ENCODE results near the gene COL23A1. TPM values are rescaled to one million over a fixed set of nuclear protein-coding genes. Genes with fewer than 3 reads are reported as not detected.
A peak's percentile ranks its signal among the peaks of the same experiment; 100 is the strongest.
"Not testable (repeated sequence)": the region's sequence is repeated elsewhere in the genome, so short reads cannot be mapped to it uniquely, and the experiment has no call there.

The COL23A1 gene
- polyA plus RNA-seq, 1 donor from 2014 or later: 0.18 TPM

DNA sequence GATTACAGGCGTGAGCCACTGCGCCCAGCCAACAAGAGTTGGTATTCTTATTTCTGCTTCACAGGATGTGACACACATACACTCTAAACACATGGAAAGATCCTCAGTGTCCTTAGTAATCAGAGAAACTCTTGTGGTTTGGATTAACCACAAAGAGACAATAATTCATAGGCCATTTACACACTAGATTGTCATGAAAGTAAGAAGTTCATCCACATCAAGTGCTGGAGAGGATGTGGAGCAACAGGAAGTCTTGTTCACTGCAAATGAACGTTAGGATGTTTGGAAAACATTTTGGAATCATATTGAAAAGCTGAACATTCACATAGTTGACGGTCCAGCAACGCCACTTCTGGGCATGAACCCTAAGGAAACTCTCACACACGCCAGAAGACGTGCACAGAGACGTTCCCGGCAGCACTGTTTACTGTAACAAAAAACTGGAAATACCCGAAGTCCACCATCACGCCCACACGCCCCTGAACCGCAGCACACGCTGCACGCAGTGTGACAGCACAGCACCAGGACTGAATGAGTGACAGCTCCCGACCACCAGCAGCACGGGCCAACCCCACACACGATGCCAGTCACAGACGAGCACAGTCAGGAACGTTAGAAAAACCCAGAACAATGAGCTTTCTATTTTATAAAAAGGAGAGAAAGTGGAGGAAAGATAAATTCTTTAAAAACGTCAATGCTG is 87.6 kb downstream of the COL23A1 start:
- Mint-ChIP-seq H3K36me3 (no peaks in the 10 kb centered on the region), H3K27me3 (no peaks in the 10 kb centered on the region), H3K4me1 (peaks cover 0 to 2% (median 0%) of the 10 kb centered on the region in 3 donors), H3K9me3 (peaks cover 0 to 4% (median 3%) of the 10 kb centered on the region in 3 donors), H3K27ac (no peak overlapping the region), H3K4me3 (peak overlapping the region in 1 of 4 donors; percentile 50)

DNA sequence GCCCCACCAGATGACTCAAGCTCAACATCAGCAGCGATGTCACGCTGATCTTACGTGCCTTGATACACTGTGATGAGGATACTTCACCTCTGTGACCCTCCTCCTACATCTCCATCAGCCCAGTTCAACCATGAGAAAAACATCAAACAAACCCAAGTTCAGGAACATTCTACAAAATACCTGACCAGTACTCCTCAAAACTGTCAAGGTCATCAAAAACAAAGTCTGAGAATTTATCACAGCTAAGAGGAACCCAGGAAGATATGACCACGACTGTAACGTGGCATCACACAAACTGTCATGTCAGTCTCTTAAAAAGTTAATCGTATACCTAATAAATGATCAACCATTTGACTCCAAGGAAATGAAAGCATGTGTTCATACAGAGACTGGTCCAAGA is 90.8 kb downstream of the COL23A1 start:
- H3K9me3 Mint-ChIP-seq: peaks cover 0 to 4% (median 0%) of the 10 kb centered on the region in 3 donors
- H3K27me3 Mint-ChIP-seq: no peaks in the 10 kb centered on the region
- H3K4me1 Mint-ChIP-seq: peaks cover 0 to 2% (median 0%) of the 10 kb centered on the region in 3 donors
- no peak overlapping the region for H3K4me3 Mint-ChIP-seq
- H3K36me3 Mint-ChIP-seq: no peaks in the 10 kb centered on the region
- peak overlapping the region in 1 of 3 donors; percentile 89 for H3K27ac Mint-ChIP-seq

DNA sequence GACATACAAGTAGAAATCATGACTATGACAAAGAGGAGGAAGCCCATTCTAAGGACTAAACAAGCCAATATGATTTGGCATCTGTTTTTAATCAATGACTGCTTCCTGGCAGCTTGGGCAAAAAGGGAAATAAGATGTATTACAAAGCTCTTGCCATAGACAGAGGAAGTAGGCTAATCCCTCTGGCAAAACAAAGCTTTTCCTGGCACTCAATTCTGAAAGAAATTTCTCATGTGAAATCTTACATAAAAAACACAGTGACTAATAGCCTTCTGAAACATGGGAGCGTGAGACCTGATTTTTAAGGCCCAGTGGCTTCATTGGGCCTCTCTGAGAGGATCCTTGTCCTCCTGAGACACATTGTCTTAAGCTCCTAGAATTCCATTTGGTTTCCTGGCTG is 93.6 kb downstream of the COL23A1 start:
- Mint-ChIP-seq H3K9me3 (peaks cover 0 to 6% (median 0%) of the 10 kb centered on the region in 3 donors), H3K4me1 (no peaks in the 10 kb centered on the region), H3K27ac (no peak overlapping the region), H3K36me3 (no peaks in the 10 kb centered on the region), H3K4me3 (no peak overlapping the region), H3K27me3 (peaks cover 1% of the 10 kb centered on the region)

DNA sequence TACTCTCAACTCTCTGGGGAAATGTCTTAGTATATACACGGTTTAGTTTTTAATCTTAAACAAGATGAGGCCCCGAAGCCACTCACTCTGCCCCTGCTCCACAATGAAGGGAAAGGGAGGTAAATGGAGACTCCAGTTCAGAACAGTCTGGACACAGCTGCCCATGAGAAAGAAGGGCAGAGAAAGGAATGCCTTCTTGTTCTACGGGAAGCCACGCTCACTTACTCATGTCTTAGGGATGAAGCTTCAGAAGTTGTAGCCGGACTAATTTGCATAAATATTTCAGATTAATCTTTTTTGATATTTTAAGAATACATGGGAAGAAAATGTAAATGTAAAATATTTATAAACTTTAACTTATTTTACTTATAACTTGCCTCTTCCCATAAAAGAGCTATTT is 94.0 kb downstream of the COL23A1 start:
- peaks cover 1% of the 10 kb centered on the region for H3K27me3 Mint-ChIP-seq
- H3K36me3 Mint-ChIP-seq: no peaks in the 10 kb centered on the region
- H3K27ac Mint-ChIP-seq: no peak overlapping the region
- H3K9me3 Mint-ChIP-seq: peaks cover 0 to 6% (median 0%) of the 10 kb centered on the region in 3 donors
- no peaks in the 10 kb centered on the region for H3K4me1 Mint-ChIP-seq
- H3K4me3 Mint-ChIP-seq: no peak overlapping the region

DNA sequence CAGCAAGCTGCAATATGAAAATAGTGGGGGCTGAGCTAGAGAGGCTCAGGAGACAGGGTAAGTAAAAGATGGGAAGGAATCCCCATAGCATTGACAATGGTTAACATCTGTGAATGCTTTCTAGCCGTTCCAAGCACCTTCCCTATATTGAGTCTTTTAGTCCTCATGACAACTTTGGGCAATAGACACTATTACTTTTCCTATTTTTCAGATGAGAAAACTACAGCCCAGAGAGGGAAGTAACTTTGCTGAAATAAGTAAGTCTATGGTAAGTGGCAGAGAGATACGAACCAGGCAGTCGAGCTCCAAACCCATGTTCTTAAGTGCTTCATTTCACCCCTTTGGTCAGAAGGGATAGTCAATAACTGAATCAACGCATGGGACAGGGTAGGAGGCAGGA is 94.5 kb downstream of the COL23A1 start:
- H3K9me3 Mint-ChIP-seq: peaks cover 0 to 5% (median 0%) of the 10 kb centered on the region in 3 donors
- peaks cover 1% of the 10 kb centered on the region for H3K27me3 Mint-ChIP-seq
- no peak overlapping the region for H3K4me3 Mint-ChIP-seq
- H3K27ac Mint-ChIP-seq: no peak overlapping the region
- no peaks in the 10 kb centered on the region for H3K36me3 Mint-ChIP-seq
- no peaks in the 10 kb centered on the region for H3K4me1 Mint-ChIP-seq

DNA sequence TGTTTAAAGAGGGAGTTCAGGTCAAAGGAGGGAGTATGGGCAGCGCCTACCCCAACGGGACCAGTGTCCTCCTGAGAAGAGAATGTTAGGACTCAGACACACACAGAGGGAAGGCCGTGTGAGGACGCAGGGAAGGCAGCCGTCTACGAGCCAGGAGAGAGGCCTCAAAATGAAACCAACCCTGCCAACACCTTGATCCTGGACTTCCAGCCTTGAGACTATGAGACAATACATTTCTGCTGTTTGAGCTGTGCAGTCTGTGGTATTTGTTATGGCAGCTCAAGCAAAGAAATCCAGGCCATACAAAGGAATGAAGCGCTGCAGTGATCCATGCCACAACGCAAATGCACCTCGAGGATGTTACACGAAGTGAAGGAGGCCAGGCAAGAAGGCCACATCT is 97.9 kb downstream of the COL23A1 start:
- H3K27me3 Mint-ChIP-seq: peaks cover 1% of the 10 kb centered on the region
- H3K36me3 Mint-ChIP-seq: no peaks in the 10 kb centered on the region
- H3K9me3 Mint-ChIP-seq: peaks cover 0 to 4% (median 0%) of the 10 kb centered on the region in 3 donors
- H3K4me3 Mint-ChIP-seq: no peak overlapping the region
- H3K27ac Mint-ChIP-seq: no peak overlapping the region
- H3K4me1 Mint-ChIP-seq: no peaks in the 10 kb centered on the region

DNA sequence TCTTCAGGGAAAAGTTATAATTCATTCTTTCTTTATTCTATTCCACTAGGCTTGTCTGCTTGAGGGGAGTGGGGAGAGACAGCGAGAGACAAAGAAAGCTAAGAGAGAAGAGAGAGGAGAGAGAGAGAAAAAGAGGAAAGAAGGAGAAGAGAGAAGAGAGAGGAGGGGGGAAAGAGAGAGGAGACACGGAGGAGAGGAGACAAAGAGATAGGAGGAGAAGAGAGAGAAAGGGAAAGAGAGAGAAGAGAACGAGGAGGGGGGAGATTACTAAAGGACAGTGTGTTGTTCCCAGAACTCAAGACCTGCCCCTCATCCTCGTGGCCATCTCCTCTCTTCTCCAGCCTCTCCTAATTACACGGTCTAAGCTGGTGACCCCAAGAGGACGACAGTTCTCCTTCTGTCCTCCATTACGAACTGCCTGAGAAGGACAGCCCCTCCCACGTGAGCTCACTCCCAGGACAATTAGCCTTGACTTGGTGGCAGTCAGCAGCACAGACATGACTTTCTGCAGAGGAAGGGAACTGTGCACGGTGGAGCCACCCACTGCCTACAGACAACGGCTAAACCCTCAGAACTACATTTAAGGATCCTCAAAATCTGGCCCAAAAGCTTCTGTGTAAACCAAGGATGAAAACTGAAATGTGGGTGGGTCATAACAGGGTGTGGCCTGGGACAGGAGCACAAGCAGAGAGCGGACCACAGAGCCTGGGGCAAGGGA is 99.1 kb downstream of the COL23A1 start:
- Mint-ChIP-seq H3K27me3 (peaks cover 1% of the 10 kb centered on the region), H3K36me3 (no peaks in the 10 kb centered on the region), H3K9me3 (peaks cover 0 to 4% (median 0%) of the 10 kb centered on the region in 3 donors), H3K27ac (no peak overlapping the region), H3K4me3 (no peak overlapping the region), H3K4me1 (no peaks in the 10 kb centered on the region)

DNA sequence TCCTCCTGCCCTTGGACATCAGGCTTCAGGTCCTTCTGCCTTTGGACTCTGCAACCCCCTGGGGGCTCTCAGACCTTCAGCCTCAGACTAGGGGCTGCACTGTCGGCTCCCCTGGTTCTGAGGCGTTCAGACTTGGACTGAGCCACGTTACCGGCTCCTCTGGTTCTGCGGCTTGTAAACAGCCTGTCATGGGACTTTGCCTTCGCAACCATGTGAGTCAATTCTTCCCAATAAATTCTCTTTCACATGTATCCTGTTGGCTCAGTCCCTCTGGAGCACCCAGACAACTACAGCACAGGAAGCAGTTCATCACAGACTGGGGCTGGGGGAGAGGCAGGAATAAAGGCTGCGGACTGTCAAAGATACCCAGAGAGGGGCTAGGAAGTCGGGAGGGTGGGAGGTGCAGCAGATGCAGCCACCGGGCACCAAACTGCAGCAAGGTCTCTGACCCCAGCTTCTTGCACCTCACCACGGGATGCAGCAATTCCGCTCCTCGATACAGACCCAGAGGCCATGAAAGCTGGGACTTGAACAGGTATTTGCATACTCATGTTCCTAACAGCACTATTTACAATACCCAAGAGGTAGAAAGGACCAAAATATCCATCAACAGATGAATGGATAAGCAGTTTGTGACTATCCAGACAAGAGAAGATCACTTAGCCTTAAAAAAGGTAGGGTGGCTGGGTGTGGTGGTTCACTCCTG is 100.8 kb downstream of the COL23A1 start:
- peaks cover 0 to 4% (median 0%) of the 10 kb centered on the region in 3 donors for H3K9me3 Mint-ChIP-seq
- no peaks in the 10 kb centered on the region for H3K4me1 Mint-ChIP-seq
- peaks cover 1% of the 10 kb centered on the region for H3K27me3 Mint-ChIP-seq
- no peak overlapping the region for H3K27ac Mint-ChIP-seq
- no peaks in the 10 kb centered on the region for H3K36me3 Mint-ChIP-seq
- no peak overlapping the region for H3K4me3 Mint-ChIP-seq

DNA sequence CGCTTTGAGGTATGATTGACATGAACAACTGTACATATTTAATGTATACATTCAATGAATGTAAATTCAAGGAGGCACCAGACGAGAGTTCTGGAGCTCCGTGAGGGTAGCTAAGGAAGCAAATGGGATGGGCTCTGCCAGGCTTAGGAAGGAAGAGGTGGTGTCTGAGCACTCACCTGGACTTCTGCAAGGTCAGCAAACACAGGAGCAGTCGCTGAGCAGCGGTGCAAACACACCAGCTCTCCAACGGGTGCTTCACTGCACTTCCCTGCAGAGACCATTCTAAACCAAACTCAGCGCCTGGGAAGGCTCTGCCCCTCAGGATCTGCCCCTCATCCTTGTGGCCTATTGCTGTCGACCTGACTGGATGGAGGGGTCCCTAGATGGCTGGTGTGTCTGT is 101.5 kb downstream of the COL23A1 start:
- Mint-ChIP-seq H3K36me3 (no peaks in the 10 kb centered on the region), H3K27ac (no peak overlapping the region), H3K27me3 (peaks cover 1% of the 10 kb centered on the region), H3K4me1 (peaks cover 0 to under 1% (median 0%) of the 10 kb centered on the region in 3 donors), H3K4me3 (no peak overlapping the region), H3K9me3 (peaks cover 0 to 4% (median 0%) of the 10 kb centered on the region in 3 donors)

DNA sequence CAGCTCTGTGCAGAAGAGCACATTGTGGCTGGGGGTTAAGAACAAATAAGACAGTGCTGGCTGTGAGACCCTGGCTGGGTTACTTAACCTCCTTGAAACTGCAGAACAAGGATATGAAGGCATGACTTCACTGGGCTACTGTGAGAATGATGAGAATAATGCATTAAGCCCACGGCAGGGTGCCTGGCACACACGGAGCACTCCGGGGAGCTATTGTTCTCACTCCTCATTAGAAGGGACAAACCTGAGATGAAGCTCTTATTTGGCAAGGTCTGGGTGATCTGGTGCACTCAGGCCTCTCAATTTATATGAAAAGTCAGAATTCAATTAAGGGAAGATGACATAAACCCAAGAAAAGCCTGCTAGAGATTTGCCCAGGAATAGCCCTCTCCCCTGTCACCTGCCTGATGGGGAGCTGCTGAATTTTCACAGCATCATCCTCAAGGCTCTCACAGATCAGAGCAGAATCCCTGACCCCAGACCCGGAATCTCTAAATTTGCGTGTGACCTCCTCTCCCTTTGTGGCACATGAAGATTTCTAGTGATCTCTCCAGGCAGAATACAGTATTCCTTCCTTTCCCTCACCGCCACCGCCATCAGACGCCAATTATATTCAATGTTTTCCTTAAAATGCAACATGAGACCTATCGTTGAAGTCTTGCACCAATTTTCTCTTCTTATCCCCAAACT is 102.1 kb downstream of the COL23A1 start:
- no peak overlapping the region for H3K27ac Mint-ChIP-seq
- H3K4me3 Mint-ChIP-seq: no peak overlapping the region
- H3K27me3 Mint-ChIP-seq: no peaks in the 10 kb centered on the region
- peaks cover 0 to 3% (median 0%) of the 10 kb centered on the region in 3 donors for H3K4me1 Mint-ChIP-seq
- H3K36me3 Mint-ChIP-seq: no peaks in the 10 kb centered on the region
- peaks cover 0 to 4% (median 0%) of the 10 kb centered on the region in 3 donors for H3K9me3 Mint-ChIP-seq

DNA sequence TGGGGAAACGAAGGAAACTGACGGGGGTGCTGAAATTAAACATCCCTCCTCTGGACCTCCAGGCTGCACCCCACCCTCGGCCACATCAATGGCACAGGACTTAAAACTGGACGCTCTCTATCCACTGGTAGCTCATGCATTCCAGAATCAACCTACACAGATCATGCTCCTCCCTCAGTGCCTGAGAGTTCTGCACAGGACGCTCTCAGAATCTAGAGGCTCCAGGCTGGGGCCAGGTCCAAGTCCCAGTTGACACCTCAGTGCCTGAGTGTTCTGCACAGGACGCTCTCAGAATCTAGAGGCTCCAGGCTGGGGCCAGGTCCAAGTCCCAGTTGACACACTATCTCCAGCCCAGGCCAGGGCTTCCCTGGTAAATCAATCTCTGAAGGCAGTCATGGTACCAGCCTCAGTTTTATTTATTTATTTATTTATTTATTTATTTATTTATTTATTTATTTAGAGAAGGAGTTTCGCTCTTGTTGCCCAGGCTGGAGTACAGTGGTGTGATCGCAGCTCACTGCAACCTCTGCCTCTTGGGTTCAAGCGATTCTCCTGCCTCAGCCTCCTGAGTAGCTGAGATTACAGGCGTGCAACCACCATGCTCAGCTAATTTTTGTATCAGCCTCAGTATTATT is 103.2 kb downstream of the COL23A1 start:
- not testable (repeated sequence) for H3K4me1 Mint-ChIP-seq, H3K36me3 Mint-ChIP-seq, H3K27me3 Mint-ChIP-seq, H3K9me3 Mint-ChIP-seq, H3K27ac Mint-ChIP-seq, H3K4me3 Mint-ChIP-seq

DNA sequence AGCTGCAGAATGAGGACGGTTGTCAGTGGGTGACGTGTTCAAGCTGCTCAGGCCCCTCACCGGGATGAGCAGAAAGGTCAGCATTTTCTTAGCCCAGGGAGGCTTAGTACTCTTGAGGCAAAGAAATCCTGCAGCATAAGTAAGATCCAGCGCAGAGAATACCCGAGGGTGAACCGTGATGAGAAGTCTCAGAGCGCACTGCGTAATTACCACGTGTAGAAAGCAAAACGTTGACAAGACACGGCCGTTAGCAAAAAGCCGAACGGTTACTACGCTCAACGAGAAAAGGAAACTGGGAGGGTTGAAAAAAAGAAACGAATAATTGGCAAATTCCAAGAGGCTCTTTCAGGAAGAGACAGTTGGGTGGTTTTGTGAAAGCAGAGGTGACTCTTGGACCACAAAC is 104.0 kb downstream of the COL23A1 start:
- Mint-ChIP-seq H3K36me3 (peaks cover 2% of the 10 kb centered on the region), H3K9me3 (peaks cover 0 to 5% (median 5%) of the 10 kb centered on the region in 3 donors), H3K27ac (no peak overlapping the region), H3K4me1 (peaks cover 0 to 3% (median 0%) of the 10 kb centered on the region in 3 donors), H3K4me3 (no peak overlapping the region), H3K27me3 (no peaks in the 10 kb centered on the region)

DNA sequence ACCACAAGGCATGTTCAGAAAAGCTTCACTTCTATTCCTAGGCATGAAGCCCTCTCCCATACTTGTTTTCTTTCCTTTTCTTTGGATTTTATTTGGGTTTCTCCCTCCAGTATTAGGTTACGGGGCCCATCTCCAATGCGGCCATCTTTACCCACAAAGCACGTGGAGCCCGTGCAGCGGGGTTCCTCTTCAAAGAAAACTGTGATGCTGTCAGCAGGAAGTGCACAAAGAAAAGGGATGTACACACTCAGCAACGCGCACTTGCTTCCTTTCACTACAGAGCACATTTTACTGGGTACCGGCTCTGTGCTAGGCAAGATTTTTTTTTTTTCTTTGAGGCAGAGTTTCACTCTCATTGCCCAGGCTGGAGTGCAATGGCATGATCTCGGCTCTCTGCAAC is 106.6 kb downstream of the COL23A1 start:
- peaks cover 0 to 5% (median 5%) of the 10 kb centered on the region in 3 donors for H3K9me3 Mint-ChIP-seq
- no peaks in the 10 kb centered on the region for H3K27me3 Mint-ChIP-seq
- H3K27ac Mint-ChIP-seq: no peak overlapping the region
- H3K36me3 Mint-ChIP-seq: peaks cover 2% of the 10 kb centered on the region
- H3K4me1 Mint-ChIP-seq: peaks cover 0 to 3% (median 0%) of the 10 kb centered on the region in 3 donors
- H3K4me3 Mint-ChIP-seq: peak overlapping the region in 3 of 4 donors; percentile 23 to 72 (median 35)

DNA sequence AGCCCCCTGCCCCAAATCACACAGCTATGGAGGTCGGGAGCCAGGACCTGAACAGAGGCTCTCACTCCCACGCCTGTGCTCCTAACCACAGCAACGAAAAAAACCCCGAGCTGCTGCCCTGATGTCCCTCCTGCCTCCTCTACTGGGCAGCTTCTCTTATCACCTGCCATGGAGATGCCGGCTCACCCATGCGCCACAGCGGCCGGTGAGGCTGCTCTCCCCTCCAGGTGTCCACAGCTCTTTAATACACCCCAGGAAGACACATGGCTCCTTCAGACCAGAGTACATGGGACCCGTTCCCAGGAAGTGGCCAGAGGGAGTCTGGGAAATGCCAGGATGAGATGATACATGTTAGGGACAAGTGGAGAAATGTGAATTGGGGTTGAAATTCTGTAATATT is 110.9 kb downstream of the COL23A1 start:
- Mint-ChIP-seq H3K9me3 (peaks cover 3 to 9% (median 5%) of the 10 kb centered on the region in 3 donors), H3K4me1 (peaks cover 0 to 3% (median 0%) of the 10 kb centered on the region in 3 donors), H3K27ac (no peak overlapping the region), H3K4me3 (no peak overlapping the region), H3K36me3 (peaks cover 2% of the 10 kb centered on the region), H3K27me3 (peaks cover 7% of the 10 kb centered on the region)

All from IgD-negative memory B cell (primary cell).